Hepatocyte (in vitro differentiated cells): Measurements from ENCODE around the gene SMPD2.

Experiments
- CTCF ChIP-seq: fragments of 200-600 bp; sonication (generic); IDR thresholded peaks from 2 replicates; pipeline ENCODE4 v1.5.1; 2016; ENCODE audit warnings: antibody characterized with exemption, mild to moderate bottlenecking; ENCODE audit not compliant: poor library complexity
- EZH2 ChIP-seq: fragments of 200-600 bp; sonication (generic); IDR thresholded peaks from 2 replicates; pipeline ENCODE4 v1.6.1; 2016; ENCODE audit warnings: antibody characterized with exemption, mild to moderate bottlenecking, borderline replicate concordance

- TF ChIP-seq CTCF (no peak), EZH2 (no peak)
Observed at GRCh38 chr6:109421184-109421583, 19.3 kb upstream of the SMPD2 start.
